Measurements from ENCODE around the gene ADAMTS18. TPM values are rescaled to one million over a fixed set of nuclear protein-coding genes. Genes with fewer than 3 reads are reported as not detected.

Gene ADAMTS18
- total and polyA plus RNA-seq, 4 donors = 0.03 to 5.8 (median 1.0) TPM; not detected in 1

GRCh38 chr16:77408607-77409006 is 26.2 kb downstream of the ADAMTS18 start:
- no peak for ATAC-seq (ENCODE audit: low FRiP score)
- H3K4me1 ChIP-seq (ENCODE audit: control insufficient read depth in 1 of 2, insufficient read depth in 2 of 2, low read length in 2 of 2) = no peaks in the 10 kb centered on the region

GRCh38 chr16:77406680-77407079 is 28.2 kb downstream of the ADAMTS18 start:
- Histone ChIP-seq H3K4me1 (ENCODE audit: control insufficient read depth in 1 of 2, insufficient read depth in 2 of 2, low read length in 2 of 2) (no peaks in the 10 kb centered on the region), H3K9me3 (ENCODE audit: control insufficient read depth, low read length) (no peaks in the 10 kb centered on the region), H3K27me3 (ENCODE audit: control insufficient read depth in 1 of 2, insufficient read depth in 2 of 2, low read length in 1 of 2) (no peaks in the 10 kb centered on the region), H3K36me3 (ENCODE audit: control insufficient read depth in 1 of 2, insufficient read depth in 2 of 2, low read length in 1 of 2) (no peaks in the 10 kb centered on the region), H3K27ac (ENCODE audit: low read depth in 1 of 2, low read length in 2 of 2) (no peak overlapping the region), H3K4me3 (ENCODE audit: low read length in 2 of 2) (no peak overlapping the region)
- DNase-seq = no peak
- no peak for ATAC-seq (ENCODE audit: low FRiP score)
- 91 to 100% methylated on average over 1 of the region's 1 CpG for WGBS, 2 donors
- intact Hi-C loops (cut with DNase I) = no loop called here

More at GRCh38 chr16:77408607-77409006, 26.2 kb downstream of the ADAMTS18 start:
- intact Hi-C loops (cut with DNase I) = no loop called here
- Histone ChIP-seq H3K9me3 (ENCODE audit: control insufficient read depth, low read length) (no peaks in the 10 kb centered on the region), H3K27ac (ENCODE audit: low read depth in 1 of 2, low read length in 2 of 2) (no peak overlapping the region), H3K27me3 (ENCODE audit: control insufficient read depth in 1 of 2, insufficient read depth in 2 of 2, low read length in 1 of 2) (no peaks in the 10 kb centered on the region), H3K36me3 (ENCODE audit: control insufficient read depth in 1 of 2, insufficient read depth in 2 of 2, low read length in 1 of 2) (no peaks in the 10 kb centered on the region), H3K4me3 (ENCODE audit: low read length in 2 of 2) (no peak overlapping the region)
- DNase-seq = no peak

- no peak for ATAC-seq (ENCODE audit: low FRiP score)
- H3K36me3 ChIP-seq (ENCODE audit: control insufficient read depth in 1 of 2, insufficient read depth in 2 of 2, low read length in 1 of 2) = no peaks in the 10 kb centered on the region
- no peaks in the 10 kb centered on the region for H3K4me1 ChIP-seq (ENCODE audit: control insufficient read depth in 1 of 2, insufficient read depth in 2 of 2, low read length in 2 of 2)
- intact Hi-C loops (cut with DNase I) = no loop called here
- no peak overlapping the region for H3K4me3 ChIP-seq (ENCODE audit: low read length in 2 of 2)
- H3K27ac ChIP-seq (ENCODE audit: low read depth in 1 of 2, low read length in 2 of 2) = no peak overlapping the region
- peaks cover 2% of the 10 kb centered on the region for H3K9me3 ChIP-seq (ENCODE audit: control insufficient read depth, low read length)
- 66 to 77% methylated on average over 1 of the region's 1 CpG for WGBS, 2 donors
- no peak for DNase-seq
- no peaks in the 10 kb centered on the region for H3K27me3 ChIP-seq (ENCODE audit: control insufficient read depth in 1 of 2, insufficient read depth in 2 of 2, low read length in 1 of 2)
These were observed 30.1 kb downstream of the ADAMTS18 start for GRCh38 chr16:77404775-77405174.

GRCh38 chr16:77403732-77404131 is 31.1 kb downstream of the ADAMTS18 start:
- DNase-seq (no peak), ATAC-seq (ENCODE audit: low FRiP score) (no peak)
- H3K4me3 ChIP-seq (ENCODE audit: low read length in 2 of 2) = no peak overlapping the region
- H3K27me3 ChIP-seq (ENCODE audit: control insufficient read depth in 1 of 2, insufficient read depth in 2 of 2, low read length in 1 of 2) = no peaks in the 10 kb centered on the region
- H3K9me3 ChIP-seq (ENCODE audit: control insufficient read depth, low read length) = peaks cover 2% of the 10 kb centered on the region
- intact Hi-C loops (cut with DNase I) = no loop called here
- no peaks in the 10 kb centered on the region for H3K36me3 ChIP-seq (ENCODE audit: control insufficient read depth in 1 of 2, insufficient read depth in 2 of 2, low read length in 1 of 2)
- H3K4me1 ChIP-seq (ENCODE audit: control insufficient read depth in 1 of 2, insufficient read depth in 2 of 2, low read length in 2 of 2) = no peaks in the 10 kb centered on the region
- no peak overlapping the region for H3K27ac ChIP-seq (ENCODE audit: low read depth in 1 of 2, low read length in 2 of 2)
- WGBS, 2 donors = 44 to 58% methylated on average over 2 of the region's 2 CpGs

- 53 to 56% methylated on average over 2 of the region's 2 CpGs for WGBS, 2 donors
- H3K4me1 ChIP-seq (ENCODE audit: control insufficient read depth in 1 of 2, insufficient read depth in 2 of 2, low read length in 2 of 2) = no peaks in the 10 kb centered on the region
- no peak overlapping the region for H3K4me3 ChIP-seq (ENCODE audit: low read length in 2 of 2)
- H3K9me3 ChIP-seq (ENCODE audit: control insufficient read depth, low read length) = peaks cover 2% of the 10 kb centered on the region
- no peak for ATAC-seq (ENCODE audit: low FRiP score)
- no peaks in the 10 kb centered on the region for H3K27me3 ChIP-seq (ENCODE audit: control insufficient read depth in 1 of 2, insufficient read depth in 2 of 2, low read length in 1 of 2)
- H3K36me3 ChIP-seq (ENCODE audit: control insufficient read depth in 1 of 2, insufficient read depth in 2 of 2, low read length in 1 of 2) = no peaks in the 10 kb centered on the region
- DNase-seq = no peak
- intact Hi-C loops (cut with DNase I) = no loop called here
- no peak overlapping the region for H3K27ac ChIP-seq (ENCODE audit: low read depth in 1 of 2, low read length in 2 of 2)
These were observed 32.2 kb downstream of the ADAMTS18 start for GRCh38 chr16:77402672-77403071.

- DNase-seq = no peak
- H3K27ac ChIP-seq (ENCODE audit: low read depth in 1 of 2, low read length in 2 of 2) = no peak overlapping the region
- no peaks in the 10 kb centered on the region for H3K36me3 ChIP-seq (ENCODE audit: control insufficient read depth in 1 of 2, insufficient read depth in 2 of 2, low read length in 1 of 2)
- H3K27me3 ChIP-seq (ENCODE audit: control insufficient read depth in 1 of 2, insufficient read depth in 2 of 2, low read length in 1 of 2) = no peaks in the 10 kb centered on the region
- H3K4me1 ChIP-seq (ENCODE audit: control insufficient read depth in 1 of 2, insufficient read depth in 2 of 2, low read length in 2 of 2) = no peaks in the 10 kb centered on the region
- H3K4me3 ChIP-seq (ENCODE audit: low read length in 2 of 2) = no peak overlapping the region
- intact Hi-C loops (cut with DNase I) = no loop called here
- WGBS, 2 donors = 79 to 81% methylated on average over 6 of the region's 6 CpGs
- peaks cover 2% of the 10 kb centered on the region for H3K9me3 ChIP-seq (ENCODE audit: control insufficient read depth, low read length)
- ATAC-seq (ENCODE audit: low FRiP score) = no peak
These were observed 32.7 kb downstream of the ADAMTS18 start for GRCh38 chr16:77402118-77402517.

- DNase-seq = no peak
- intact Hi-C loops (cut with DNase I) = no loop called here
- Histone ChIP-seq H3K4me3 (ENCODE audit: low read length in 2 of 2) (no peak overlapping the region), H3K36me3 (ENCODE audit: control insufficient read depth in 1 of 2, insufficient read depth in 2 of 2, low read length in 1 of 2) (no peaks in the 10 kb centered on the region), H3K27me3 (ENCODE audit: control insufficient read depth in 1 of 2, insufficient read depth in 2 of 2, low read length in 1 of 2) (no peaks in the 10 kb centered on the region), H3K27ac (ENCODE audit: low read depth in 1 of 2, low read length in 2 of 2) (no peak overlapping the region), H3K9me3 (ENCODE audit: control insufficient read depth, low read length) (peaks cover 4% of the 10 kb centered on the region), H3K4me1 (ENCODE audit: control insufficient read depth in 1 of 2, insufficient read depth in 2 of 2, low read length in 2 of 2) (no peaks in the 10 kb centered on the region)
- 67 to 69% methylated on average over 2 of the region's 2 CpGs for WGBS, 2 donors
- ATAC-seq (ENCODE audit: low FRiP score) = no peak
These were observed 35.3 kb downstream of the ADAMTS18 start for GRCh38 chr16:77399546-77399945.

- ATAC-seq (ENCODE audit: low FRiP score) = no peak
- WGBS, 2 donors = 84 to 86% methylated on average over 1 of the region's 1 CpG
These were observed 35.8 kb downstream of the ADAMTS18 start for GRCh38 chr16:77399066-77399465.

GRCh38 chr16:77398495-77398894 is 36.3 kb downstream of the ADAMTS18 start:
- no peak overlapping the region for H3K4me3 ChIP-seq (ENCODE audit: low read length in 2 of 2)
- DNase-seq = no peak
- no peaks in the 10 kb centered on the region for H3K36me3 ChIP-seq (ENCODE audit: control insufficient read depth in 1 of 2, insufficient read depth in 2 of 2, low read length in 1 of 2)
- no peaks in the 10 kb centered on the region for H3K4me1 ChIP-seq (ENCODE audit: control insufficient read depth in 1 of 2, insufficient read depth in 2 of 2, low read length in 2 of 2)
- peaks cover 4% of the 10 kb centered on the region for H3K9me3 ChIP-seq (ENCODE audit: control insufficient read depth, low read length)
- intact Hi-C loops (cut with DNase I) = no loop called here
- no peaks in the 10 kb centered on the region for H3K27me3 ChIP-seq (ENCODE audit: control insufficient read depth in 1 of 2, insufficient read depth in 2 of 2, low read length in 1 of 2)
- ATAC-seq (ENCODE audit: low FRiP score) = no peak
- WGBS, 2 donors = 36 to 46% methylated on average over 4 of the region's 4 CpGs
- H3K27ac ChIP-seq (ENCODE audit: low read depth in 1 of 2, low read length in 2 of 2) = no peak overlapping the region

More at GRCh38 chr16:77399066-77399465, 35.8 kb downstream of the ADAMTS18 start:
- Histone ChIP-seq H3K9me3 (ENCODE audit: control insufficient read depth, low read length) (peaks cover 4% of the 10 kb centered on the region), H3K27me3 (ENCODE audit: control insufficient read depth in 1 of 2, insufficient read depth in 2 of 2, low read length in 1 of 2) (no peaks in the 10 kb centered on the region), H3K4me1 (ENCODE audit: control insufficient read depth in 1 of 2, insufficient read depth in 2 of 2, low read length in 2 of 2) (no peaks in the 10 kb centered on the region), H3K36me3 (ENCODE audit: control insufficient read depth in 1 of 2, insufficient read depth in 2 of 2, low read length in 1 of 2) (no peaks in the 10 kb centered on the region), H3K4me3 (ENCODE audit: low read length in 2 of 2) (no peak overlapping the region), H3K27ac (ENCODE audit: low read depth in 1 of 2, low read length in 2 of 2) (no peak overlapping the region)
- intact Hi-C loops (cut with DNase I) = no loop called here
- no peak for DNase-seq
